GM12801 (cell line): Measurements from ENCODE around the gene PLPPR4.

Source experiments
- CTCF ChIP-seq: IDR thresholded peaks from one replicate; pipeline ENCODE4 v1.5.1; 2011; ENCODE audit warnings: control low read depth; ENCODE audit not compliant: insufficient read length; ENCODE audit errors: extremely low read depth

The PLPPR4 gene

GRCh38 chr1:99264201-99265021 is at the start of gene PLPPR4:
Gene PLPPR4, plus strand, starts transcription at chr1:99264492. Its CDS starts 102 bp downstream, at chr1:99264594.
- TF ChIP-seq CTCF = no peak

GRCh38 chr1:99216956-99217355 is 47.3 kb upstream of the PLPPR4 start:
- TF ChIP-seq CTCF = no peak

- TF ChIP-seq CTCF = no peak
Observed at GRCh38 chr1:99217599-99217998, 46.7 kb upstream of the PLPPR4 start.

- no peak for TF ChIP-seq CTCF
Observed at GRCh38 chr1:99218572-99218971, 45.7 kb upstream of the PLPPR4 start.

- TF ChIP-seq CTCF = no peak
Observed at GRCh38 chr1:99218999-99219398, 45.3 kb upstream of the PLPPR4 start.

- TF ChIP-seq CTCF = no peak
Observed at GRCh38 chr1:99227056-99227897, 37.0 kb upstream of the PLPPR4 start.

- no peak for TF ChIP-seq CTCF
Observed at GRCh38 chr1:99228153-99228552, 36.1 kb upstream of the PLPPR4 start.
